ENCODE results near the gene MRPL17. TPM values are rescaled to one million over a fixed set of nuclear protein-coding genes. Genes with fewer than 3 reads are reported as not detected.

Gene MRPL17
- total RNA-seq, 2 donors from 2014 or later, result 57.6 to 72.6 TPM

DNA sequence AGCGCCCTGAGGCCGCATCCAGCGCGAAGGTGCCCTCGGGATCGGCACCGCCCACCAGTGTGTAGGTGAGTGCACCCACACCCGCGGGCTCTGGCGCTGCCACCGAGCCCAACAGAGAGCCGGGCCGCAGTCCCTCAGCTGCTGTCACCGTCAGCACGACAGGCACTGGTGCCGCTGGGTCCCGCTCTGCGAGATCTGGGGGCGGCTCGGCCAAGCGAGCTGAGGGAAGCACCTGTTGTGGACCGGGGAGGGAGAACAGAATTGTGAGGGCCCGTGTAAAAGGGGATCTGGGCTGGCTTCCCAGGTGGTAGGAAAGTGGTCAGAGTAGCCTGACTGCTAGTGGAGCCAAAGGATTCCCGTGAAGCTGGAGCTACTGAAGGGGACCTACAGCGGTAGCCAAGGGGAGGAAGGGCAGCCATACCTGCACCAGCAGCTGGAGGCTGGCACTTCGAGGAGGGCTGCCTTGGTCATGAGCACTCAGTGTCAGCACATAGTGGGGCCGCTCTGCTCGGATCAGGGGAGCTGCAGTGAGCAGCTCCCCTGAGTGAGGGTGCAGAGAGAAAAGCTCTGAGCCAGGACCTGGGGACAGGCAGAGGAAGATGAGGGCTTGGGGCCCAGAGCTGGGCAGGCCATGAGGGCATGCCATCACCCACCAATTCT is 52.4 kb downstream of the MRPL17 start:
- Histone ChIP-seq H3K27ac (ENCODE audit: low read depth, low read length) (no peak overlapping the region), H3K9ac (ENCODE audit: extremely low read depth, low read length, poor library complexity, severe bottlenecking) (no peak overlapping the region), H3K4me3 (ENCODE audit: low read length) (peak overlapping the region; percentile 29), H3K27me3 (ENCODE audit: control insufficient read depth, insufficient read depth, low read length, poor library complexity, severe bottlenecking) (peaks cover 29% of the 10 kb centered on the region), H3K36me3 (ENCODE audit: control insufficient read depth, insufficient read depth, low read length) (peaks cover 68% of the 10 kb centered on the region), H3K9me3 (ENCODE audit: control insufficient read depth, low read length) (no peaks in the 10 kb centered on the region), H3K4me1 (ENCODE audit: control insufficient read depth, insufficient read depth, low read length) (no peaks in the 10 kb centered on the region)
- Mint-ChIP-seq H3K36me3 (ENCODE audit: low read depth) (peaks cover 33% of the 10 kb centered on the region), H3K9me3 (no peaks in the 10 kb centered on the region), H3K4me1 (peaks cover 2% of the 10 kb centered on the region), H3K27me3 (ENCODE audit: insufficient read depth) (peaks cover 41% of the 10 kb centered on the region), H3K27ac (no peak overlapping the region), H3K4me3 (peak overlapping the region; percentile 46)
- no peak for DNase-seq
- TF ChIP-seq, protein P1, sequence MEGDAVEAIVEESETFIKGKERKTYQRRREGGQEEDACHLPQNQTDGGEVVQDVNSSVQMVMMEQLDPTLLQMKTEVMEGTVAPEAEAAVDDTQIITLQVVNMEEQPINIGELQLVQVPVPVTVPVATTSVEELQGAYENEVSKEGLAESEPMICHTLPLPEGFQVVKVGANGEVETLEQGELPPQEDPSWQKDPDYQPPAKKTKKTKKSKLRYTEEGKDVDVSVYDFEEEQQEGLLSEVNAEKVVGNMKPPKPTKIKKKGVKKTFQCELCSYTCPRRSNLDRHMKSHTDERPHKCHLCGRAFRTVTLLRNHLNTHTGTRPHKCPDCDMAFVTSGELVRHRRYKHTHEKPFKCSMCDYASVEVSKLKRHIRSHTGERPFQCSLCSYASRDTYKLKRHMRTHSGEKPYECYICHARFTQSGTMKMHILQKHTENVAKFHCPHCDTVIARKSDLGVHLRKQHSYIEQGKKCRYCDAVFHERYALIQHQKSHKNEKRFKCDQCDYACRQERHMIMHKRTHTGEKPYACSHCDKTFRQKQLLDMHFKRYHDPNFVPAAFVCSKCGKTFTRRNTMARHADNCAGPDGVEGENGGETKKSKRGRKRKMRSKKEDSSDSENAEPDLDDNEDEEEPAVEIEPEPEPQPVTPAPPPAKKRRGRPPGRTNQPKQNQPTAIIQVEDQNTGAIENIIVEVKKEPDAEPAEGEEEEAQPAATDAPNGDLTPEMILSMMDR (conservative IDR thresholded peaks at IDR 0.05), result no peak
- 39 to 45% methylated on average over 8 to 28 of the region's 28 CpGs for WGBS, 2 experiments (ENCODE audit: insufficient coverage in 1 of 2, insufficient read length in 1 of 2)

Other genes starting within 250 kb of the MRPL17 start
- 1 to 10 TPM; 3.9 to 6.0 TPM for gene HPX, start 242.4 kb downstream of the MRPL17 start, total RNA-seq
- gene TRIM3, start 209.4 kb downstream of the MRPL17 start, total RNA-seq, result 10 to 100 TPM; 13.0 to 18.0 TPM
- gene ARFIP2, start 202.0 kb downstream of the MRPL17 start, total RNA-seq, result 10 to 100 TPM; 56.5 to 56.8 TPM
- gene TIMM10B, start 201.8 kb downstream of the MRPL17 start, total RNA-seq, result 10 to 100 TPM; 29.6 to 30.5 TPM
- gene DNHD1, start 186.1 kb downstream of the MRPL17 start, total RNA-seq, result 10 to 100 TPM; 11.0 to 12.2 TPM
- gene RRP8, start 79.7 kb downstream of the MRPL17 start, total RNA-seq, result 10 to 100 TPM; 11.0 to 12.8 TPM
- 100 to 1,000 TPM; 125 to 136 TPM for gene ILK, start 79.6 kb downstream of the MRPL17 start, total RNA-seq
- 100 to 1,000 TPM; 168 to 202 TPM for gene TAF10, start 71.1 kb downstream of the MRPL17 start, total RNA-seq
- 10 to 100 TPM; 68.3 to 71.0 TPM for gene TPP1, start 63.9 kb downstream of the MRPL17 start, total RNA-seq
- gene DCHS1, start 27.5 kb downstream of the MRPL17 start, total RNA-seq, result 10 to 100 TPM; 13.7 to 14.3 TPM
- under 1 TPM; 0.20 to 0.68 TPM for gene OR2AG2, start 88.6 kb upstream of the MRPL17 start, total RNA-seq
- not detected for gene OR2AG1, start 99.7 kb upstream of the MRPL17 start, total RNA-seq
- gene OR6A2, start 116.3 kb upstream of the MRPL17 start, total RNA-seq, result under 1 TPM; 0.09 to 0.51 TPM
- gene OR10A5, start 162.3 kb upstream of the MRPL17 start, total RNA-seq, result not detected
- not detected for gene OR10A2, start 179.7 kb upstream of the MRPL17 start, total RNA-seq
- gene OR10A4, start 193.3 kb upstream of the MRPL17 start, total RNA-seq, result not detected
- 1 to 10 TPM in 1 of 2 donors, not detected in 1; 1.1 TPM for gene OR2D2, start 209.2 kb upstream of the MRPL17 start, total RNA-seq
- not detected for gene OR2D3, start 237.7 kb upstream of the MRPL17 start, total RNA-seq
- gene ZNF215, start 243.1 kb upstream of the MRPL17 start, total RNA-seq, result 10 to 100 TPM in 1 of 2 donors, 1 to 10 TPM in 1; 9.9 to 10.2 TPM

Data from endodermal cell (in vitro differentiated cells).